Left lung (tissue), 14 donors: Measurements from ENCODE around the gene TTC39B. TPM values are rescaled to one million over a fixed set of nuclear protein-coding genes. Genes with fewer than 3 reads are reported as not detected.
A peak's percentile ranks its signal among the peaks of the same experiment; 100 is the strongest.

Experiments used
- ATAC-seq: fragments of 200-7000 bp; cut with Tn5 transposase; one replicate; pipeline ENCODE4 v1.9.1; 2020; ENCODE audit warnings: moderate library complexity
- DNase-seq, 4 donors: peaks; one replicate each; pipeline ENCODE4 v3.0.0-alpha.2; 2013 to 2020
- H3K27ac ChIP-seq, 2 donors: fragments of 200-600 bp; sonication (generic) in 1 of 2; one replicate each; pipeline versions ENCODE4 v1.5.0 to v1.8.0; 2020 to 2021
- H3K27me3 ChIP-seq, 2 donors: fragments of 200-600 bp; sonication (generic) in 1 of 2; one replicate each; pipeline versions ENCODE4 v1.5.0 to v1.8.0; 2020 to 2021
- H3K36me3 ChIP-seq, 2 donors: fragments of 200-600 bp; sonication (generic) in 1 of 2; one replicate each; pipeline versions ENCODE4 v1.5.0 to v1.8.0; 2020 to 2021
- H3K4me1 ChIP-seq, 2 donors: fragments of 200-600 bp; one replicate each; pipeline ENCODE4 v1.8.0; 2021
- H3K4me3 ChIP-seq, 2 donors: fragments of 200-600 bp; sonication (generic) in 1 of 2; one replicate each; pipeline versions ENCODE4 v1.5.0 to v1.8.0; 2020 to 2021; ENCODE audit warnings: mild to moderate bottlenecking in 1 of 2
- H3K9me3 ChIP-seq, 2 donors: fragments of 200-600 bp; sonication (generic) in 1 of 2; one replicate each; pipeline versions ENCODE4 v1.5.0 to v1.8.0; 2020 to 2021
- CTCF ChIP-seq, 2 donors: fragments of 200-600 bp; sonication (generic) in 1 of 2; IDR thresholded peaks; one replicate each; pipeline versions ENCODE4 v1.5.0 to v1.8.0; 2021; ENCODE audit warnings: antibody characterized with exemption in 2 of 2
- intact Hi-C, 2 donors: fragments of 100-400 bp; cut with DNase I; formaldehyde crosslinking; loops; one replicate each; pipeline versions ENCODE4 v1.11.2 to v1.14.2; 2022
- long read RNA-seq, 12 donors: library from polyadenylated mRNA in 2 of 12; unstranded in 2 of 12; transcript quantifications; one replicate each; pipeline ENCODE4 v2.0.0 and lab custom pipeline, GENCODE V29; 2019 to 2026
- polyA plus RNA-seq, 6 donors: library from polyadenylated mRNA; unstranded; fragments of 120-200 nt; gene quantifications; one replicate each; pipeline ENCODE4 v1.2.1, GENCODE V29; 2013; ENCODE audit not compliant: insufficient read length in 6 of 6
- total RNA-seq, 2 donors: library from RNA; stranded (reverse); fragmentation: NEBNext Ultra II Directional; extraction: Animal tissue kit (Norgen Biotek cat#: 25700); gene quantifications; one replicate each; pipeline ENCODE4 v1.2.1, GENCODE V29; 2021
- donor health status: DM: no; HTN: yes; CAD: no.
- donor health status: DM: no; HTN: no; CAD: no.

The TTC39B gene
- total RNA-seq (10 to 100 TPM; 21.7 to 23.2 TPM), polyA plus RNA-seq (10 to 100 TPM; 10.7 to 13.6 (median 12.9) TPM)
- long read RNA-seq, donor 1, full-length matches to known transcripts = 2 of 19 reads
- long read RNA-seq, donor 1, partial matches to known transcripts = 17 of 19 reads
- long read RNA-seq, donor 1, other reads (novel, unspliced or antisense) = 0 of 19 reads
- long read RNA-seq, donor 2 = 0 reads
- long read RNA-seq, donor 3, full-length matches to known transcripts = 1 of 1 reads
- long read RNA-seq, donor 3, partial matches to known transcripts = 0 of 1 reads
- long read RNA-seq, donor 3, other reads (novel, unspliced or antisense) = 0 of 1 reads
- long read RNA-seq, donor 4, partial matches to known transcripts = 0 of 4 reads
- long read RNA-seq, donor 4, other reads (novel, unspliced or antisense) = 4 of 4 reads
- long read RNA-seq, donor 5, full-length matches to known transcripts = 2 of 2 reads
- long read RNA-seq, donor 5, partial matches to known transcripts = 0 of 2 reads
- long read RNA-seq, donor 5, other reads (novel, unspliced or antisense) = 0 of 2 reads
- long read RNA-seq, donor 6, full-length matches to known transcripts = 3 of 9 reads
- long read RNA-seq, donor 6, partial matches to known transcripts = 6 of 9 reads
- long read RNA-seq, donor 6, other reads (novel, unspliced or antisense) = 0 of 9 reads
- long read RNA-seq, donor 7, full-length matches to known transcripts = 1 of 1 reads
- long read RNA-seq, donor 7, partial matches to known transcripts = 0 of 1 reads
- long read RNA-seq, donor 7, other reads (novel, unspliced or antisense) = 0 of 1 reads
- long read RNA-seq, donor 8, full-length matches to known transcripts = 1 of 1 reads
- long read RNA-seq, donor 8, partial matches to known transcripts = 0 of 1 reads
- long read RNA-seq, donor 8, other reads (novel, unspliced or antisense) = 0 of 1 reads
- long read RNA-seq, donor 9 = 0 reads
- long read RNA-seq, donor 10, partial matches to known transcripts = 2 of 3 reads
- long read RNA-seq, donor 10, other reads (novel, unspliced or antisense) = 1 of 3 reads
- long read RNA-seq, donor 11, partial matches to known transcripts = 5 of 5 reads
- long read RNA-seq, donor 11, other reads (novel, unspliced or antisense) = 0 of 5 reads
- long read RNA-seq, donor 12 = 0 reads

GRCh38 chr9:15306757-15307522, at the start of gene TTC39B:
Gene TTC39B (minus strand): TSS chr9:15307216. CDS start chr9:15307125, 91 bp downstream.
- TF ChIP-seq CTCF (IDR thresholded peaks at IDR 0.05) = no peak
- Histone ChIP-seq H3K9me3 (no peaks in the 10 kb centered on the region), H3K36me3 (no peaks in the 10 kb centered on the region), H3K4me1 (peaks cover 0 to 15% of the 10 kb centered on the region in 2 donors), H3K4me3 (peak within 1 kb of the TSS; percentile 85 to 91), H3K27me3 (peaks cover 0 to 7% of the 10 kb centered on the region in 2 donors), H3K27ac (peak within 1 kb of the TSS; percentile 81 to 84)
- intact Hi-C loops = no loop called here
- DNase-seq (peak; percentile 93 to 99 (median 96)), ATAC-seq (peak; percentile 95)

- H3K4me3 ChIP-seq = no peak overlapping the region
- TF ChIP-seq CTCF (IDR thresholded peaks at IDR 0.05) = no peak
- ATAC-seq (no peak), DNase-seq (no peak)
- no peak overlapping the region for H3K27ac ChIP-seq
- H3K36me3 ChIP-seq = no peaks in the 10 kb centered on the region
- intact Hi-C loops = no loop called here
- no peaks in the 10 kb centered on the region for H3K27me3 ChIP-seq
- no peaks in the 10 kb centered on the region for H3K4me1 ChIP-seq
- H3K9me3 ChIP-seq = no peaks in the 10 kb centered on the region
These were observed 48.7 kb upstream of the TTC39B start for GRCh38 chr9:15355669-15356068.

GRCh38 chr9:15354713-15355112, 47.7 kb upstream of the TTC39B start:
- Histone ChIP-seq H3K9me3 (no peaks in the 10 kb centered on the region), H3K4me1 (no peaks in the 10 kb centered on the region), H3K27ac (no peak overlapping the region), H3K4me3 (no peak overlapping the region), H3K27me3 (no peaks in the 10 kb centered on the region), H3K36me3 (no peaks in the 10 kb centered on the region)
- no peak for TF ChIP-seq CTCF (IDR thresholded peaks at IDR 0.05)
- ATAC-seq (no peak), DNase-seq (no peak)
- intact Hi-C loops = no loop called here

GRCh38 chr9:15353892-15354291, 46.9 kb upstream of the TTC39B start:
- ATAC-seq = no peak

More at GRCh38 chr9:15353892-15354291, 46.9 kb upstream of the TTC39B start:
- DNase-seq = no peak
- no peak overlapping the region for H3K27ac ChIP-seq
- TF ChIP-seq CTCF (IDR thresholded peaks at IDR 0.05) = no peak
- H3K36me3 ChIP-seq = no peaks in the 10 kb centered on the region
- intact Hi-C loops = no loop called here
- no peaks in the 10 kb centered on the region for H3K27me3 ChIP-seq
- no peak overlapping the region for H3K4me3 ChIP-seq
- no peaks in the 10 kb centered on the region for H3K9me3 ChIP-seq
- H3K4me1 ChIP-seq = no peaks in the 10 kb centered on the region
